Bronchial epithelial cell (primary cell): ENCODE measurements around the gene RASL10B. TPM values are rescaled to one million over a fixed set of nuclear protein-coding genes. Genes with fewer than 3 reads are reported as not detected.

Experiments used
- DNase-seq: peaks from one replicate; pipeline ENCODE4 v3.0.0-alpha.2; 2010; ENCODE audit warnings: low read depth
- FAIRE-seq: peaks from 2 replicates; lab custom pipeline; 2011; peaks lifted over from hg19 to GRCh38; lab: Jason Lieb, UNC
- H3K27me3 ChIP-seq: 2 replicates; pipeline ENCODE4 v1.5.1; 2011; ENCODE audit warnings: low read length; ENCODE audit not compliant: control insufficient read depth, insufficient read depth
- H3K36me3 ChIP-seq: 2 replicates; pipeline ENCODE4 v1.5.1; 2011; ENCODE audit warnings: low read length; ENCODE audit not compliant: control insufficient read depth, insufficient read depth
- H3K4me3 ChIP-seq: 2 replicates; pipeline ENCODE4 v1.5.1; 2011; ENCODE audit warnings: mild to moderate bottlenecking, low read depth, low read length, control low read depth
- CTCF ChIP-seq: IDR thresholded peaks from 2 replicates; pipeline ENCODE4 v1.5.1; 2011; ENCODE audit warnings: mild to moderate bottlenecking, moderate library complexity, low read length, control low read depth, inconsistent platforms; ENCODE audit not compliant: insufficient read depth, severe bottlenecking
- total RNA-seq: library from RNA; depleted of rRNA; stranded (reverse); fragments of >200 nt; gene quantifications from 2 replicates; pipeline ENCODE4 v1.2.1, GENCODE V29; 2014

The RASL10B gene
- total RNA-seq, 1 donor from 2014 or later: 0.53 TPM

DNA sequence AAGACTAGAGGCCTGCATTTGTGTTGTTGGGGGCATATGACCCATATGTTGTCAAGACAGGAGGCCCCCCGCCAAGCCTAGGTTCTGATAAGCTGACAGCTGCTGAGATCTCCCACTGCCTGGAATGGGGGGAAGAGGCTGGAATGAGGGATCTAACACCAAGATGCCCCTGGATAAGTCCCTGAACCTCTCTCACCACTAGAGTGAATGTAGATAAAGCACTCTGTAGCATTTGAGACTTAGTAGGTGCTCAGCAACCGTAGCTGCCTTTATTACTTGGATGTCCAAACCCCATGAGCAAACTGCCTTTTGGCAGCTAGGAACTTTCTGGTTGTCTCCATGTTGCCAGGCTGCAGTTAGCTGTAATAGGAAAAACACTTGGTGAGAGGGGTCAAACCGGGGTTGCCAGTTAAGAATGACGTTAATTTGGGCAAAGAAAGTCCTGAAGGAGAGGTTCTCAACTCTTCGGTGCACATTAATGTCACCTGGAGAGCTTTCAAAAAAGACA, 4.4 kb upstream of the RASL10B start:
- FAIRE-seq: no peak

DNA sequence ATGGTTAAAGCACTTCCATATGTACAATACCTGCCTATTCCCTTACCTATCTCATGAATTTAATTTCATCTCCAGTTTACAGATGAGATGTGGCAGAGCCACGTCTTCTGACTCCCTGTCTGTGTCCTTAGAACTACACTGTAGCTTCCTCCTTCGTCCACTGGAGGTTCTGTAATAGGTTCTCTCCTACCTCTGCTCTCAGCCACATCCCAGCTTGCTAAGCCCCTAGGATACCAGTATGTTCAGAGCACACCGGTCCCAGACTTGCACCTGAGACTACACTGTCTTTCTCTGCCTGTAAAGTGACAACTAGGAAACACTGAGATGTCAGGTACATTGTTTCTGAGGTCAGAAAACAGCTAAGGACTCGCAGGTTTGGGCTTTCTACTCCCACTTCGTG, 3.8 kb upstream of the RASL10B start:
- no peak for DNase-seq
- peaks cover 4% of the 10 kb centered on the region for H3K36me3 ChIP-seq

More for the DNA sequence above, 4.4 kb upstream of the RASL10B start:
- no peak for TF ChIP-seq CTCF
- Histone ChIP-seq H3K27me3 (no peaks in the 10 kb centered on the region), H3K36me3 (peaks cover 4% of the 10 kb centered on the region), H3K4me3 (no peak overlapping the region)
- no peak for DNase-seq

DNA sequence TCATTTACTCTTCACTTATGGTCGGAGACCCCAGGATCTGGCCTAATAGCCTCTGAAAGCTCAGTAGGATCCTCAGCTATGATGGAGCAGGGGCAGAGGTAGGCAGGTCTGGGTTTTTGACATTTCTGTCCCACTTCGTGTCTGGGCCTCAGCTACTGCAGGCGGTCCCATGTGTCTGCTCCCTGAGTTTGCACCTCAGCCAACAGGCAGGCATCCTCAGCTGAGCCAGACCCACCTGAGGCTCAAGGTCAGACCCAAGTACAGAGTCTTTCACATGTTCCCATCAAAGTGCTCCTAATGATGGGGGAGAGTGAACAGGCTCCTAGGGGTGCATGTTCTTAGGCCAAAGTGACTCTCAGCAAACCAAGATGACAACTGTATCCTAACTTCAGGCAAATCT, 2.9 kb upstream of the RASL10B start:
- H3K27me3 ChIP-seq: peaks cover 3% of the 10 kb centered on the region
- no peak overlapping the region for H3K4me3 ChIP-seq
- H3K36me3 ChIP-seq: peaks cover 3% of the 10 kb centered on the region
- DNase-seq (no peak), FAIRE-seq (no peak)
- no peak for TF ChIP-seq CTCF

More for the DNA sequence above, 3.8 kb upstream of the RASL10B start:
- FAIRE-seq: no peak
- no peak overlapping the region for H3K4me3 ChIP-seq
- H3K27me3 ChIP-seq: peaks cover 1% of the 10 kb centered on the region
- TF ChIP-seq CTCF: no peak

- Histone ChIP-seq H3K36me3 (peaks cover 1% of the 10 kb centered on the region), H3K4me3 (no peak overlapping the region), H3K27me3 (peaks cover 3% of the 10 kb centered on the region)
- FAIRE-seq (no peak), DNase-seq (no peak)
- no peak for TF ChIP-seq CTCF
Measured at GRCh38 chr17:35729405-35729833, 2.0 kb upstream of the RASL10B start.

- FAIRE-seq (no peak), DNase-seq (no peak)
- TF ChIP-seq CTCF: no peak
- no peaks in the 10 kb centered on the region for H3K36me3 ChIP-seq
- peaks cover 4% of the 10 kb centered on the region for H3K27me3 ChIP-seq
- H3K4me3 ChIP-seq: no peak overlapping the region
Measured at GRCh38 chr17:35730400-35731005, 936 bp upstream of the RASL10B start.
